Smooth muscle cell of the pulmonary artery (primary cell): ENCODE data around the gene SYNE4. TPM values are rescaled to one million over a fixed set of nuclear protein-coding genes. Genes with fewer than 3 reads are reported as not detected.

Experiments
- total RNA-seq: library from RNA; depleted of rRNA; stranded (reverse); fragments of >200 nt; gene quantifications from 2 replicates; pipeline ENCODE4 v1.2.3, GENCODE V29; 2014

Gene SYNE4, protein sequence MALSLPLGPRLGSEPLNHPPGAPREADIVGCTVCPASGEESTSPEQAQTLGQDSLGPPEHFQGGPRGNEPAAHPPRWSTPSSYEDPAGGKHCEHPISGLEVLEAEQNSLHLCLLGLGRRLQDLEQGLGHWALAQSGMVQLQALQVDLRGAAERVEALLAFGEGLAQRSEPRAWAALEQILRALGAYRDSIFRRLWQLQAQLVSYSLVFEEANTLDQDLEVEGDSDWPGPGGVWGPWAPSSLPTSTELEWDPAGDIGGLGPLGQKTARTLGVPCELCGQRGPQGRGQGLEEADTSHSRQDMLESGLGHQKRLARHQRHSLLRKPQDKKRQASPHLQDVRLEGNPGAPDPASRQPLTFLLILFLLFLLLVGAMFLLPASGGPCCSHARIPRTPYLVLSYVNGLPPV
- total RNA-seq = 0.13 and 0.20 TPM in 2 replicates

DNA sequence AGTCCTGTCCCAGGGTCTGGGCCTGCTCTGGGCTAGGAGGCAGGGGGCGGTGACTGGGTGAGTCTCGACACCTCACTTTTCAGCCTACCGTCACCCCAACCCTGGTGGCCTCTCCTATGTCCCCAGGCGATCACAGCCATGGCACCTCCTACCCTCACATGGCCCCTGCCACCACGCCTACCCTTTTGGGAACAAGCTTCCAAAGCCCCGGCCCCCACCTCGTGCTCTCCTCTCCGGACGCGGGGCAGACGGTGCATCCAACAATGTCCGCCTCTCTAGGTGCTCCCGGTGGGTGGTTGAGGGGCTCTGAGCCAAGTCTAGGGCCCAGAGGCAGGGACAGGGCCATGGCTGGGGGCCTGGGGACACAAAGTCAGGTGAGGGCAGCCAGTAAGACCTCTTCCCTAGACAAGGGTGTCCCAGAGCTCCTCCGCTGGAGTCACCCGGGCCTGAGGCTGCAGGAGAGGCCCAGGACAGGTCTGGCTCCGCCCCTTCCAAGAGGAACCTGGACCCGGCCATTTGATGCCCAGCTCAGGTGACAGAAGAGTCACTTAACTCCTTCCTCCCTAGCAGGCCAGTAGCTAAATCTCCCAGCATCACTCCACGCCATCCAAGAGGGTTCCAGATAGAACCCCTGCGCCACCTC, at the start of gene SYNE4:
SYNE4 (minus strand) TSS at position 478 of the 643 bp plus-strand sequence; CDS start at position 346, 132 bp downstream.

DNA sequence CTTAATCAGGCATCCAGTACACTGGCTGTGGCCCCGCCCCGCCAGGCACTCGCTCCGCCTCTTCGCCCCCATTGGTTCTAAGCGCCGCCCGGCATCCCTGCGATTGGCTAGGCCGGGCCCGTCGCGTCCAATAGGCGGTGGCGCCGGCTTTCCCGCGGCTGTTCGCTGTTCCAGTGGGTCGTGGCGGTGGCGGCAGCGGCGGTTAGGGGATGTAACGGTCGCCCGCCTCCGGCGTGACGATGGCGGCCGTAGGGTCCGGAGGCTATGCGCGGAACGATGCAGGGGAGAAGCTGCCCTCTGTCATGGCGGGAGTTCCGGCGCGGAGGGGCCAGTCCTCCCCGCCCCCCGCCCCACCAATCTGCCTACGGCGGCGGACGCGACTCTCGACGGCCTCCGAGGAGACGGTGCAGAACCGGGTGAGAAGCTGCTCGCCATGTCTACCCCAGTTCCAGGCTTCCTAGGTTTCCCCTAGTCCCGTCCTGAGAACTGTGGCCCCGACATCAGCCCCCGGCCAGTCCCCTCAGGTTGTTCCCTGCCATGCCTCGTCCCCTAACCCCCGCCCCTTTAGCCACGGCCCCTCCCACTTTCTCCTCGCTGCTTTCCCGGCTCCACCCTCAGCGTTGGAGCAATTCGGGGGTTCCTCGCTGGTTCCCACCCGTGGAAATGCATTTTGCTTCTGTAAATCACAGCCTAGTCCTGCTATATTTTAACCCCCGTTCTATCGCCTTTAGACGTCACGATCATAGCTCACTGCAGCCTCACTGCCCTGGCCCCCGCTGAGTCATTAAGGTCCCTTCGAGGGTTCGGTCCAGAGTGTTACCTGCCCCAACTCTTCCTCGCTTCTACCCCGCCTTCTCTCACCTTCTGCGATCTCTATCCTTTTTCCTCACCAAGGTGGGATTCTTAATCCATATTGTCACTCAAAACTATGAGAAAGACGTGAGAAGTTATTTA, 46.4 kb upstream of the SYNE4 start, which contains the start of gene WDR62:
WDR62 (plus strand) TSS at position 165 of the 954 bp plus-strand sequence; CDS start at position 240, 75 bp downstream.

DNA sequence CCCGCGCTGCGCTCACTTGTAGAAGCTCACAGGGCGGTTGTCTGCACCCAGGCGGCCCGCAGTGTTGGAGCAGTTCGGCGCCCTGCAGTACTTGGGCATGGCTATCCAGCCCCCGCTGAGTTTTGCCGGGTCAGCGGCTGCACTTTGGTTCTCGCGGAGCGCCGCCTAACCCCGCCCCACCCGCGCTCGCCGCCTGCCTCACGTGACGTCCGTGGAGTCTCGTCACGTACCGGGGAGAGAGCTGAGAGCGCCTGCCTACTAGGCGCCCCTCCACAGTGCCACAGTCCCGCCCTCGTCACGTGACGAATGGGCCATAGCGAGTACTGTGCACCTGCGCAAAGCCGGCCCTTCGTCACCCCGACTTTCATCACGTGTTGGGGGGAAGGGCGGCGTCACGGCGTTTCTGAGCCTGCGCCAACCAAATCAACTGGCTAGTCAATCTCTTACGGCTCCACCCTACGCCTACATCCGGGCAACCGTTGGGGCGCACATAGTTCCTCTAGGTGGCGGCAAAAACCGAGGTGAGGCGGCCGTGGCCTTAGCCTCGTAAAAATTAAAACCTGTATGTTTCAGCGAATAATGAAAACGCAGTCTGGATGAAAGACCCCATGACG, 45.6 kb upstream of the SYNE4 start, which contains the start of gene THAP8:
THAP8 (minus strand) TSS at position 167 of the 614 bp plus-strand sequence; CDS start at position 99, 68 bp downstream.

DNA sequence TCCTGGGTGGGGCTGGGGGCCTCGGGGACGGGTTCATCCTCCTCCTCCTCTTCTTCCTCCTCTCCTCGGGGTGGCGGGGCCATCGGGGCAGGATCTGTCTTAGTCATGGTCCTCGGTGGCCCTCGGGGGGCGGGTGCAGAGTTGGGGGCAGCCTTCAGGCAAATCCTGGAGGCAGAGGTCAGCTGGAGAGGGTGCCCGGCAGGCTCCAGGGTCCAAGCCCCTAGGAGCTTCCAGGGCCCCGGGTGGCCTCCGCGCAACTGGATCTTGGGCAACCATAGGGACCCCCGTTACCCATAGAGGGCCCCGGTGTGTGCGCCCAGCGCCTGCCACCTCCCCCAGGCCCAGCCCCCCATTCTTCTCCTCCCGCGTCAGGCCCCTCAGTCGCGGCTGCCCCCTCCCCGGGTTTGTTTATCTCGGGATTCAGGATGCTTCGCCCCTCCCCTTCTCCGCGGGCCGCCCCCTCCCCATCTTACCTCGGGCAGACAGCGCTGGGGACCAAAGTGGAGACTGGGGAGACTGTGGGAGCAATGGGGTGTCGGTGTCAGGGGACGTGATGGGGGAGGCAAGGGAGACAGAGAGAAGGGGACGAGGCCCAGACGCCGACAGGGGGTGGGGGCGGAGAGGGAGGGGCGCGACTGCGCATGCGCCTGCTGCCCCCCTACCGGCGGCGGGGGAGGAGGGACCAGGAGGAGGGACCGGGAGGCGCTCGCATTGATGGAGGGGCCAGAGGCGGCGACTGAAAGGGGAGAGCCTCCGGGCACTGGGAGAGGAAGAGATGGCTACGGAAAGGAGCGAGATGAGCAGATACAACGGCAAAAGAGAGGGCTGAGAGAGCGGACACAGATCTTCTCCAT, 23.9 kb upstream of the SYNE4 start, which contains the start of gene CLIP3:
CLIP3 (minus strand) TSS at position 623 of the 854 bp plus-strand sequence; CDS start at position 107, 516 bp downstream.

DNA sequence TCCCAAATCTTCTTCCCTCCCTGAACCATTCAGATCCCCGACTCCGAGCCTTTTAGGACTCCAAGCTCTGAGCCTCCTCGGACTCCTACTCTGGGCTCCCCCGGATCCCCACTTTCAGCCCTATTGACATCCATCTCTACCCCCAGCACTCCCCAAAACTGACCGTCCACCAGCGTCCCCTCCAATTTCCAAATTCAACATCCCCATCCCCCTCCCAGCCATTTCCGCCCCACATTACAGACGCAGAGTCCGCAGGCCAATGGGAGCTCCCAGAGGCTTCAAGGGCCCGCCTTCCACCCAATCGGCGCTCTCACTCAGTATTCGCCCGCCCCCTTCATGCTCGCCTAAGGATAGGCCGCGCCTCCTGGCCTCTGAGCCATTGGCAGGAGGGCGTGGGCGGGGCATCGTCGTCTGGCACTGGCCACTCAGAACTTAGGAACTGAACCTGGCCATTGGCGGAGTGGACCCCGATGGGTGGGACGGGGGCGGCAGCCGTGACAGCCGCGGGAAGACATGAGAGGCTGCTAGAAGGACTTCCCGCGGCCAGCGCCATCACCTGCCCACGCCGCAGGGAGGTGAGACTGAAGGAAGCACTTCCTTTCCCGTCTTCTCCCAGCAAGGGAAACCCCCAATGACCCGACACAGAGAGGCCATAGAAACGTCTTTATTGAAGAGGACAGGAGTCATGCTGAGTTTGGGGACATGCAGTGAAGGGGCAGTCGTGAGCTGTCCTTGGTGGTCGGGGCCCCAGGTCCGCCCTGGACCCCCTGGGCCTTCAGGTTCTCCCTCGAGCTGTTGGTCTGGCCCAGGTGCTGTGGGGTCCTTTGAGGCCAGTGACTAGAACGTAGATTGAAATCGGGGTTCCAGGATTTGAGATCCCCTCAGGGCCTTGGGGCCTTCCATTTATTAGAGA, 5.7 kb upstream of the SYNE4 start, which contains the start of gene ALKBH6:
ALKBH6 (minus strand) TSS at position 202 of the 913 bp plus-strand sequence. CDS start 816 bp downstream, outside the sequence.

DNA sequence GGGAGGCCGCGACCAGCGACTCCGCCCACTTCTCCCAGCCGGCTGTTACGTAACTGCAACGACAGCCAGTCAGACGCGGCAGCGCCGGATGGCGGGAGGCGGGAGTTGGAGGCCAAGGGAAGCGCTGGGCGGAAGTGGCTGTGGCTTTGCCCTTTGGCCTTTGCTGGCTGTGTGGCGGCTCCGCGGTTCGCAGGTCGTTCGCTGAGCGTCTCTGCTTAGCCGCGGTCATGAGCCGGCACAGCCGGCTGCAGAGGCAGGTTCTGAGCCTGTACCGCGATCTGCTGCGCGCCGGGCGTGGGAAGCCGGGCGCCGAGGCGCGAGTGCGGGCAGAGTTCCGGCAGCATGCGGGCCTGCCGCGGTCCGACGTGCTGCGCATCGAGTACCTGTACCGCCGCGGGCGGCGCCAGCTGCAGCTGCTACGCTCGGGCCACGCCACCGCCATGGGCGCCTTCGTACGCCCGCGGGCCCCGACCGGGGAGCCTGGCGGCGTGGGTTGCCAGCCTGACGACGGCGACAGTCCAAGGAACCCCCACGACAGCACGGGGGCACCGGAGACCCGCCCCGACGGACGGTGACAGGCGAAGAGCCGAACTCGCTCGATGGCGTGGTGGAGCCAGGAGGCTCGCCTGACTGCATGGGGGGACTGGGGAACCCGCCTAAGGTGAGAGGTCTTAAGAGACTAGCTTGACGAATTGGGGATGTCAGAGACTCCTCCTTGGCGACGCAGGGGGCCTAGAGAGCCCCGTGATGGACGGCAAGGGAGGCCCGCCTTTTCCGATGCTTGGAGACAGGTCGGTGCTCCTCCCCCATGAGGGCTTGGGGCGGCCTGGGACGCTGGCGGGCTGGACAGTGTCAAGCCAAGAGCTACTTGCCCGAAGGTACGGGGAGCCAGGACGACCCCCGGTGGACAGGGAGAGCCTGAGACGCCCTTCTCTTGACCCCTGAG, 13.3 kb downstream of the SYNE4 start, which contains the start of gene SDHAF1:
SDHAF1 (plus strand) TSS at position 141 of the 946 bp plus-strand sequence; CDS start at position 228, 87 bp downstream.

Other genes starting within 250 kb of the SYNE4 start
- gene ARHGAP33, start 233.2 kb downstream of the SYNE4 start, total RNA-seq = 3.1 and 5.5 TPM in 2 replicates
- not detected in 2 replicates for gene PRODH2, start 196.0 kb downstream of the SYNE4 start, total RNA-seq
- gene NPHS1, start 156.3 kb downstream of the SYNE4 start, total RNA-seq = not detected in 2 replicates
- not detected in 2 replicates for gene KIRREL2, start 151.9 kb downstream of the SYNE4 start, total RNA-seq
- gene APLP1, start 140.2 kb downstream of the SYNE4 start, total RNA-seq = 23.2 and 28.9 TPM in 2 replicates
- gene NFKBID, start 108.3 kb downstream of the SYNE4 start, total RNA-seq = 2.5 and 5.2 TPM in 2 replicates
- 0.46 and 1.2 TPM in 2 replicates for gene HCST, start 106.3 kb downstream of the SYNE4 start, total RNA-seq
- gene TYROBP, start 100.5 kb downstream of the SYNE4 start, total RNA-seq = not detected in 2 replicates
- 5.1 and 7.1 TPM in 2 replicates for gene LRFN3, start 72.4 kb downstream of the SYNE4 start, total RNA-seq
- gene SDHAF1, start 13.6 kb downstream of the SYNE4 start, total RNA-seq = 7.7 and 8.0 TPM in 2 replicates
- 12.6 and 18.2 TPM in 2 replicates for gene ALKBH6, start 5.4 kb upstream of the SYNE4 start, total RNA-seq
- 31.5 and 42.9 TPM in 2 replicates for gene CLIP3, start 24.1 kb upstream of the SYNE4 start, total RNA-seq
- 3.3 and 5.5 TPM in 2 replicates for gene THAP8, start 45.5 kb upstream of the SYNE4 start, total RNA-seq
- gene WDR62, start 46.1 kb upstream of the SYNE4 start, total RNA-seq = 1.7 and 2.3 TPM in 2 replicates
- gene OVOL3, start 102.3 kb upstream of the SYNE4 start, total RNA-seq = not detected in 2 replicates
- gene POLR2I, start 106.1 kb upstream of the SYNE4 start, total RNA-seq = 65.5 and 83.0 TPM in 2 replicates
- 172 and 201 TPM in 2 replicates for gene TBCB, start 106.7 kb upstream of the SYNE4 start, total RNA-seq
- 461 and 505 TPM in 2 replicates for gene CAPNS1, start 131.3 kb upstream of the SYNE4 start, total RNA-seq
- 13.2 and 34.2 TPM in 2 replicates for gene COX7A1, start 143.6 kb upstream of the SYNE4 start, total RNA-seq
- 7.5 and 8.0 TPM in 2 replicates for gene ZNF565, start 205.9 kb upstream of the SYNE4 start, total RNA-seq
- gene ZNF146, start 206.3 kb upstream of the SYNE4 start, total RNA-seq = 64.4 and 67.2 TPM in 2 replicates